ENCODE data around the gene C10orf67.

The C10orf67 gene

GRCh38 chr10:23379686-23380085 lies 35.1 kb upstream of the C10orf67 start:
- Histone ChIP-seq H3K9me3 (ENCODE audit: insufficient read depth, low read length) (no peaks in the 10 kb centered on the region), H3K27me3 (ENCODE audit: low read depth, low read length) (no peaks in the 10 kb centered on the region), H3K79me2 (ENCODE audit: low read length) (no peaks in the 10 kb centered on the region), H3K4me2 (ENCODE audit: low read length) (no peak overlapping the region), H3K4me3 (ENCODE audit: low read length) (no peak overlapping the region), H3K36me3 (replicated peaks; ENCODE audit: low read depth, low read length) (no peaks in the 10 kb centered on the region), H3K27ac (ENCODE audit: low read length) (no peak overlapping the region), H4K20me1 (ENCODE audit: insufficient read depth, low read length) (no peaks in the 10 kb centered on the region), H3K9ac (ENCODE audit: low read length) (no peak overlapping the region), H3K4me1 (ENCODE audit: low read length) (peaks cover 4% of the 10 kb centered on the region; the same call in 1 of the 2 replicates), H2AFZ (ENCODE audit: low read depth, low read length) (no peak overlapping the region)
- no peak for TF ChIP-seq EZH2phosphoT487 (IDR thresholded peaks at IDR 0.05; ENCODE audit: low read depth)

DNA sequence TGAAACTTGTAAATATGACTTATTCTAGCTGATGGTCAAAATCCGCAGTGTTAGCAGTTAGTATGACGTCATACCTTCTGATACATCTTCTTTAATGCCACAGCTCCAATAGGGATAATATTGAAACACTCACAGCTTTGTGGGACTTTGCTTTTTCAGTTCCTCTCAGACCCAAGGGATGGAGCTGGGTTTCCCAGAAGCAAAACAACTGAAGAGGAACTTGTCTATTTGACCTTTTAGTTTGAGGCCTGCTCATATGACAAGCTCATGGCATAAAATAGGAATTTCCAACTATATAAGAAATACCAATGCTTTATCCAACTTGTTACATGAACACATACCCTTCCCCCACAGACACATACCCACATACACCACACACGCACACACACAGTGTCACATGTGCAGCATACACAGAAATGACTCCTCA lies 31.6 kb upstream of the C10orf67 start:
- Histone ChIP-seq H3K79me2 (ENCODE audit: low read length) (no peaks in the 10 kb centered on the region), H3K9me3 (ENCODE audit: insufficient read depth, low read length) (no peaks in the 10 kb centered on the region), H3K9ac (ENCODE audit: low read length) (no peak overlapping the region), H3K36me3 (replicated peaks; ENCODE audit: low read depth, low read length) (no peaks in the 10 kb centered on the region), H2AFZ (ENCODE audit: low read depth, low read length) (no peak overlapping the region), H3K4me3 (ENCODE audit: low read length) (no peak overlapping the region), H4K20me1 (ENCODE audit: insufficient read depth, low read length) (no peaks in the 10 kb centered on the region), H3K4me2 (ENCODE audit: low read length) (no peak overlapping the region), H3K27ac (ENCODE audit: low read length) (no peak overlapping the region), H3K27me3 (ENCODE audit: low read depth, low read length) (no peaks in the 10 kb centered on the region), H3K4me1 (ENCODE audit: low read length) (peaks cover 4% of the 10 kb centered on the region; the same call in 1 of the 2 replicates)
- TF ChIP-seq, protein P1, sequence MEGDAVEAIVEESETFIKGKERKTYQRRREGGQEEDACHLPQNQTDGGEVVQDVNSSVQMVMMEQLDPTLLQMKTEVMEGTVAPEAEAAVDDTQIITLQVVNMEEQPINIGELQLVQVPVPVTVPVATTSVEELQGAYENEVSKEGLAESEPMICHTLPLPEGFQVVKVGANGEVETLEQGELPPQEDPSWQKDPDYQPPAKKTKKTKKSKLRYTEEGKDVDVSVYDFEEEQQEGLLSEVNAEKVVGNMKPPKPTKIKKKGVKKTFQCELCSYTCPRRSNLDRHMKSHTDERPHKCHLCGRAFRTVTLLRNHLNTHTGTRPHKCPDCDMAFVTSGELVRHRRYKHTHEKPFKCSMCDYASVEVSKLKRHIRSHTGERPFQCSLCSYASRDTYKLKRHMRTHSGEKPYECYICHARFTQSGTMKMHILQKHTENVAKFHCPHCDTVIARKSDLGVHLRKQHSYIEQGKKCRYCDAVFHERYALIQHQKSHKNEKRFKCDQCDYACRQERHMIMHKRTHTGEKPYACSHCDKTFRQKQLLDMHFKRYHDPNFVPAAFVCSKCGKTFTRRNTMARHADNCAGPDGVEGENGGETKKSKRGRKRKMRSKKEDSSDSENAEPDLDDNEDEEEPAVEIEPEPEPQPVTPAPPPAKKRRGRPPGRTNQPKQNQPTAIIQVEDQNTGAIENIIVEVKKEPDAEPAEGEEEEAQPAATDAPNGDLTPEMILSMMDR (IDR thresholded peaks at IDR 0.05; ENCODE audit: low read depth, low read length): no peak
- no peak for TF ChIP-seq EZH2phosphoT487 (IDR thresholded peaks at IDR 0.05; ENCODE audit: low read depth)

DNA sequence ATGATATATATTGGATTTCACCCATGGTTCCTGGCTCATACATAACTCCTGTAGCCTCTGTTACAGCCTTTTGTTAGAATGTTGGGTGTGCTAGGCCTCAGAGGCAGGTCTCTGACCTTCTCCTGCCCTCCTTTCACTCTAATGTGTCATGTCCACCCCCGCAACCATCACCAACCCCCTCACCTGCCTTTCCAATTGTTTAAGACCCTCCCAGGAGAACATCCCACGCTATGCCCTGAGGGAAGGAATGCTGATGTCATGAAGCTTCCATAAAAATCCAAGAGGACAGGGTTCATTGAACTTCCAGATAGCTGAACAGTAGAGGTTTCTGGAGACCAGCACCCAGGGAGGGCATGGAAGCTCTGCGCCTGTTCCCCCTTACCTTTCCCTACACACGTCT lies 30.8 kb upstream of the C10orf67 start:
- H3K4me1 ChIP-seq (ENCODE audit: low read length): peaks cover 4% of the 10 kb centered on the region; the same call in 1 of the 2 replicates
- no peaks in the 10 kb centered on the region for H3K27me3 ChIP-seq (ENCODE audit: low read depth, low read length)
- no peaks in the 10 kb centered on the region for H3K79me2 ChIP-seq (ENCODE audit: low read length)
- no peak overlapping the region for H3K4me2 ChIP-seq (ENCODE audit: low read length)
- no peak overlapping the region for H3K4me3 ChIP-seq (ENCODE audit: low read length)
- H3K9ac ChIP-seq (ENCODE audit: low read length): no peak overlapping the region
- H4K20me1 ChIP-seq (ENCODE audit: insufficient read depth, low read length): no peaks in the 10 kb centered on the region
- H3K27ac ChIP-seq (ENCODE audit: low read length): no peak overlapping the region
- no peaks in the 10 kb centered on the region for H3K36me3 ChIP-seq (replicated peaks; ENCODE audit: low read depth, low read length)
- TF ChIP-seq, protein P1 (IDR thresholded peaks at IDR 0.05; ENCODE audit: low read depth, low read length): no peak
- TF ChIP-seq EZH2phosphoT487 (IDR thresholded peaks at IDR 0.05; ENCODE audit: low read depth): no peak
- H2AFZ ChIP-seq (ENCODE audit: low read depth, low read length): no peak overlapping the region
- no peaks in the 10 kb centered on the region for H3K9me3 ChIP-seq (ENCODE audit: insufficient read depth, low read length)

- H3K4me2 ChIP-seq (ENCODE audit: low read length): no peak overlapping the region
- no peak for TF ChIP-seq EZH2phosphoT487 (IDR thresholded peaks at IDR 0.05; ENCODE audit: low read depth)
- TF ChIP-seq, protein P1 (IDR thresholded peaks at IDR 0.05; ENCODE audit: low read depth, low read length): no peak
- no peak overlapping the region for H2AFZ ChIP-seq (ENCODE audit: low read depth, low read length)
Observed at GRCh38 chr10:23373156-23373555, 28.6 kb upstream of the C10orf67 start.

More at GRCh38 chr10:23373156-23373555, 28.6 kb upstream of the C10orf67 start:
- H3K4me1 ChIP-seq (ENCODE audit: low read length): peaks cover 17% of the 10 kb centered on the region
- H3K27ac ChIP-seq (ENCODE audit: low read length): no peak overlapping the region
- no peaks in the 10 kb centered on the region for H3K79me2 ChIP-seq (ENCODE audit: low read length)
- no peak overlapping the region for H3K9ac ChIP-seq (ENCODE audit: low read length)
- no peaks in the 10 kb centered on the region for H3K36me3 ChIP-seq (replicated peaks; ENCODE audit: low read depth, low read length)
- H3K9me3 ChIP-seq (ENCODE audit: insufficient read depth, low read length): no peaks in the 10 kb centered on the region
- no peak overlapping the region for H3K4me3 ChIP-seq (ENCODE audit: low read length)
- no peaks in the 10 kb centered on the region for H4K20me1 ChIP-seq (ENCODE audit: insufficient read depth, low read length)
- H3K27me3 ChIP-seq (ENCODE audit: low read depth, low read length): no peaks in the 10 kb centered on the region
